Esophagus squamous epithelium (tissue), 5 donors: ENCODE data around the gene BOD1L1. TPM values are rescaled to one million over a fixed set of nuclear protein-coding genes. Genes with fewer than 3 reads are reported as not detected.

Experiments used
- DNase-seq: peaks from one replicate; lab custom pipeline; 2025; lab: John Stamatoyannopoulos, UW
- H3K27ac ChIP-seq, 4 donors: fragments of 200-600 bp; sonication (generic); one replicate each; pipeline ENCODE4 v1.5.1; 2016 to 2019; ENCODE audit warnings: mild to moderate bottlenecking in 1 of 4
- H3K27me3 ChIP-seq, 4 donors: fragments of 200-600 bp; sonication (generic); 1 replicate in 3 of 4; 2 replicates in 1 of 4; pipeline versions ENCODE4 v1.5.1 to v1.6.0; 2017 to 2021; ENCODE audit warnings: antibody characterized with exemption in 1 of 4
- H3K36me3 ChIP-seq, 3 donors: fragments of 200-600 bp; sonication (generic); one replicate each; pipeline ENCODE4 v1.5.1; 2016 to 2019
- H3K4me1 ChIP-seq, 3 donors: fragments of 200-600 bp; sonication (generic); one replicate each; pipeline ENCODE4 v1.5.1; 2017 to 2019
- H3K4me3 ChIP-seq, 4 donors: fragments of 200-600 bp; sonication (generic); 1 replicate in 3 of 4; 2 replicates in 1 of 4; pipeline ENCODE4 v1.5.1; 2016 to 2019; ENCODE audit warnings: mild to moderate bottlenecking in 2 of 4, moderate library complexity in 1 of 4
- H3K9me3 ChIP-seq, 3 donors: fragments of 200-600 bp; sonication (generic); one replicate each; pipeline ENCODE4 v1.5.1; 2016 to 2019
- POLR2A ChIP-seq, 4 donors: fragments of 450-650 bp; IDR thresholded peaks; one replicate each; pipeline ENCODE4 v1.6.1; 2017; ENCODE audit warnings: antibody characterized with exemption in 4 of 4, mild to moderate bottlenecking in 4 of 4, moderate library complexity in 3 of 4
- WGBS, 2 donors: methylation state at CpG; one replicate each; pipeline ENCODE4 v1.1.5; 2018; 5-methylcytosine and 5-hydroxymethylcytosine counted together
- intact Hi-C: fragments of 100-400 bp; cut with DNase I; formaldehyde crosslinking; loops from one replicate; pipeline ENCODE4 v1.15.0; 2022
- total RNA-seq, 4 donors: library from RNA; depleted of rRNA; stranded (reverse); fragments of >200 nt; gene quantifications; one replicate each; pipeline ENCODE4 v1.1.0, GENCODE V29; 2016
- TF ChIP-seq, protein P1 (sequence below), 6 experiments: fragments of 450-650 bp in 4 of 6; fragments of 200-600 bp in 2 of 6; sonication (generic) in 2 of 6; IDR thresholded peaks; one replicate each; pipeline ENCODE4 v1.5.1; 2016 to 2019; ENCODE audit warnings: antibody characterized with exemption in 6 of 6, mild to moderate bottlenecking in 4 of 6, moderate library complexity in 4 of 6
- donor health status: DM: yes; HTN: yes; CAD: no.

BOD1L1 gene
- total RNA-seq, 4 donors from 2014 or later = 15.0 to 37.0 (median 25.6) TPM

DNA sequence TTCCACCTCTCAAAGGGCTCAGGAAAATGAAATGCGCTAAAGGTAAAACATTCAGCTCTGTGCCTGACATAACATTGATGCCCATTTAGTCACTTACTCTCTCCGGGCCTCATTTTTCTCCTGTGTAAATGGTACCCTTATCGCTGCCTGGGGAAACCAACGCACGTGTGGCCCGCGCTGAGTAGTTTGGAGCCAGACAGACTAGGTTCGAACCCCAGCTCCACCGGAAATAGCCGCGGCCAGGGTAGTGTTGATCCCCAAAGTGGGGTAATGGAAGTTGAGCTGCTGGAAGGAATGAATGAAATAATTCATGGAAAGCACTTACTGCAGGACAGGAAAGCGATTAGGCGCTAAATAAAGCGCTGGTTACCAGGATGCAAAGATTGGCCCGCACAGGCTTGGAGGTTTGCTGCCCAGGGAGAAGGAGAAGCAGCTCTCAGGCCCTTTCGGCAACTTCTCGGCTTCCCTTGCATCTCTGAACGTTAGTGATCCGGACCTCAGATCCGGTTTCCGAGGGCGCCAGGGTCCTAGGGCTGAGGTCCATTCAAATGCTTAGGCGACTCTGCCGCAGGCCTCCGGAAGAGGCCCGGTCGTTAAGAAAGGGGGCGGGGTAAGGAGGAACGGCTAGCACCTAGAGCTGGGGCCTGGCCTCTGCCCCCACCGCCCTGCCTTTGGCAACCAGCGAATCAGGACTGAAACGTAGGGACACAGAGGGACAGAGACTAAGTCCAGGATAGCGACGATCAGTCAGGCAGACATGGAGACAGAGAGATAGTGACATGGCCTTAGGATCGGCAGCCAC is 96.5 kb downstream of the BOD1L1 start:
- 21 to 23% methylated on average over 18 to 25 of the region's 35 CpGs for WGBS, 2 donors
- DNase-seq = no peak

DNA sequence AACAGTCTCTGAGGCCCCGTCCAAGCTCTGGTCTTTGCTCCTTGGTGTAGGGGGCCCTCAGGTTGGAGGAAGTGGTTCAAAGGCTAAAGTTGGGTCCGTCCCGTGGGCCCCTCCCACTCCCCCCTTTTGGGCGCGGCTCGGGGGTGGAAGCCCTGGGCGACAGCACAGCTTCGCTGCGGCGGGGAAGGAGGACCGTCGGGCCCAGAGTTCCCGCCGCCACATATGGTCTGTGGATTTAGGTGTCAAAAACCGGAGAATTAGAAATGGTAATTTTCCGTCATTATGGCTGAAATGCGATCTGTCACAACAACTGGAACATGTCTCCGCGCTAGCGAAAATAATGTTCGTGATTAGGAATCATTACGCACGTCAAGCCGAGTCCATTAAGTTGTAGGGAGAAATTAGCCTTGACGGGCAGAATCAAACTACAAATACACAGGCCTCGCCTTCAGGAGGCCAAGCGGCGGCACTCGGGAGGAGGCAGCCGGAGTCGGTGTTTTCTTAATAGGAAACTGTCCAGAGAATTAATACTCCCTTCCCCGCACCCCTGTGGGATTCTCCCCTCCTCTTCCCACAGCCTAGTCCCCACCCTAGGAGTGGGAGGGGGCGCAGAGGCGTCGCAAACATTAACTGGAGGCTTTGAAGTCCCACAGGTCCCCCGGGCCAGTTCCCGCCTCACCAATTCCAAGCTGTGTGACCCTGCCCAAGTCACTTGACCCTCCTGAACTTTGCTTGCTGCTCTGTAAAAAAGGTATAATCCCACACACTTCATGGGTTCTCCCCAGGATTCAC is 98.2 kb downstream of the BOD1L1 start:
- DNase-seq = no peak
- no peaks in the 10 kb centered on the region for H3K36me3 ChIP-seq

More for the DNA sequence above, 96.5 kb downstream of the BOD1L1 start:
- intact Hi-C loops = no loop called here
- Histone ChIP-seq H3K4me3 (no peak overlapping the region), H3K36me3 (no peaks in the 10 kb centered on the region), H3K27me3 (peaks cover 10 to 100% (median 69%) of the 10 kb centered on the region in 4 donors), H3K4me1 (peaks cover 0 to 38% (median 0%) of the 10 kb centered on the region in 3 donors), H3K27ac (no peak overlapping the region), H3K9me3 (no peaks in the 10 kb centered on the region)
- TF ChIP-seq, protein P1, sequence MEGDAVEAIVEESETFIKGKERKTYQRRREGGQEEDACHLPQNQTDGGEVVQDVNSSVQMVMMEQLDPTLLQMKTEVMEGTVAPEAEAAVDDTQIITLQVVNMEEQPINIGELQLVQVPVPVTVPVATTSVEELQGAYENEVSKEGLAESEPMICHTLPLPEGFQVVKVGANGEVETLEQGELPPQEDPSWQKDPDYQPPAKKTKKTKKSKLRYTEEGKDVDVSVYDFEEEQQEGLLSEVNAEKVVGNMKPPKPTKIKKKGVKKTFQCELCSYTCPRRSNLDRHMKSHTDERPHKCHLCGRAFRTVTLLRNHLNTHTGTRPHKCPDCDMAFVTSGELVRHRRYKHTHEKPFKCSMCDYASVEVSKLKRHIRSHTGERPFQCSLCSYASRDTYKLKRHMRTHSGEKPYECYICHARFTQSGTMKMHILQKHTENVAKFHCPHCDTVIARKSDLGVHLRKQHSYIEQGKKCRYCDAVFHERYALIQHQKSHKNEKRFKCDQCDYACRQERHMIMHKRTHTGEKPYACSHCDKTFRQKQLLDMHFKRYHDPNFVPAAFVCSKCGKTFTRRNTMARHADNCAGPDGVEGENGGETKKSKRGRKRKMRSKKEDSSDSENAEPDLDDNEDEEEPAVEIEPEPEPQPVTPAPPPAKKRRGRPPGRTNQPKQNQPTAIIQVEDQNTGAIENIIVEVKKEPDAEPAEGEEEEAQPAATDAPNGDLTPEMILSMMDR (IDR thresholded peaks at IDR 0.05) = no peak
- TF ChIP-seq POLR2A (IDR thresholded peaks at IDR 0.05) = no peak

DNA sequence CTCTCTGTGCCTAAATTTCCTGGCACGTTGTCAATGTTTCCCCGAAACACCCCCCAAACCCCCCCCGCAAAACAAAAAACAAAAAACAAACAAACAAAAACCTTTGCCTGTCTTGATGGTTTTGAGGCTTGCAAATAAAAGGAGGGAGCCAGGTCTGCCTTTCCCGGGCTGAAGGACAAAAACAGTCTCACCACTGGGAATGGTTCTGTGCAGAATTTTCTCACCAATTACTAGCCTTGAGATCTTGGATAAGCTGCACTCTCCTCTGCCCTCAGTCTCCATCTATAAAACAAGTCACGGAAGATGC is 98.8 kb downstream of the BOD1L1 start:
- DNase-seq = no peak
- WGBS, 2 donors = 13% methylated on average over 3 to 5 of the region's 5 CpGs
- H3K36me3 ChIP-seq = peaks cover 0 to 5% (median 0%) of the 10 kb centered on the region in 3 donors
- peaks cover 23 to 100% (median 67%) of the 10 kb centered on the region in 4 donors for H3K27me3 ChIP-seq
- TF ChIP-seq, protein P1 (IDR thresholded peaks at IDR 0.05) = no peak
- TF ChIP-seq POLR2A (IDR thresholded peaks at IDR 0.05) = no peak
- H3K4me3 ChIP-seq = no peak overlapping the region
- H3K4me1 ChIP-seq = peaks cover 0 to 30% (median 0%) of the 10 kb centered on the region in 3 donors
- intact Hi-C loops = no loop called here
- no peak overlapping the region for H3K27ac ChIP-seq
- H3K9me3 ChIP-seq = peaks cover 0 to 14% (median 12%) of the 10 kb centered on the region in 3 donors

More for the DNA sequence above, 98.2 kb downstream of the BOD1L1 start:
- H3K27me3 ChIP-seq = peaks cover 17 to 100% (median 66%) of the 10 kb centered on the region in 4 donors
- no peak for TF ChIP-seq POLR2A (IDR thresholded peaks at IDR 0.05)
- TF ChIP-seq, protein P1 (IDR thresholded peaks at IDR 0.05) = no peak
- no peak overlapping the region for H3K4me3 ChIP-seq
- peaks cover 0 to 32% (median 0%) of the 10 kb centered on the region in 3 donors for H3K4me1 ChIP-seq
- peaks cover 0 to 9% (median 7%) of the 10 kb centered on the region in 3 donors for H3K9me3 ChIP-seq
- no peak overlapping the region for H3K27ac ChIP-seq
- WGBS, 2 donors = 18 to 41% methylated on average over 19 to 25 of the region's 37 CpGs
- intact Hi-C loops = no loop called here

DNA sequence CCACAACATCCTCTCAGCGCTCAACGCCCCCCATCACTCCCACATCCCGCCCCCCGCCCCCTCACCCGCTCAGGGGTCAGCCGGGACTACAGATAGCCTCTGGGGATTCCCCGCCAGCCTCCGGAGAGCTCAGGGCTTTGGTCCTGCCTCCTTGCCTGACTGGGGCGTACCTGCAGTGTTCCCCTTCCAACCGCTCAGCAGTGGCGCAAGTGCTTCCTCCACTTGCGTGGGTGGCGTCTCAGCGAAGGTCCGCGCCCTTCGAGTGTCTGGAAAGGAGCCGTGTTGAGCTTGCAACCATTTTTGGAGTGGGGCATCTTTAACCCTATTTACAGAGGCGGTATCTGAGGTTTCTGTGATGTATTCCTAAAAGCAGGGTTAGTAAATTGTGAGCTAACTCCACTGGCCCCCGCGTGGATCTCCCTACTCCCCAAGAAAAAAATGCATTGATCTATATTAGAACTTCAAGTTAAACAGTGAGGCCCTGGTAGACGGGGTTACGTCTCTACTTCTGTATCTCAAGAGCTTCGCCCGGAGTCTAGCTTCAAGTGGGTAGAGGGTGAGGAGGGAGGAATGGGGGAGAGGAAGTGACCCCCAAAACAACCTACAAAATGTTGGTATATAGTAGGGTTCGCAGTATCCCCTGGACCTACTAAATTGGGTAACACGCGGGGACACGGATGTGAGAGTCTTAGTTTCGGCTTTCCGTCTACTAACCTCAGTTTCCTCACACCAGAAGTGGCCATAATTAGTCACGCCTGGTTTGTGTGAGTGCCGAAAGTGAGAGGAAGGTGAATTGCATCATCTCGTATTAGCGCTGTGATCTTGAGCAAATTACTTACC is 99.3 kb downstream of the BOD1L1 start:
- peaks cover 0 to 20% (median 13%) of the 10 kb centered on the region in 3 donors for H3K9me3 ChIP-seq
- H3K27me3 ChIP-seq = peaks cover 29 to 100% (median 66%) of the 10 kb centered on the region in 4 donors
- intact Hi-C loops = no loop called here
- H3K4me1 ChIP-seq = peaks cover 0 to 32% (median 0%) of the 10 kb centered on the region in 3 donors
- H3K4me3 ChIP-seq = peak overlapping the region in 1 of 4 donors; percentile 1
- no peak overlapping the region for H3K27ac ChIP-seq
- no peak for DNase-seq
- TF ChIP-seq, protein P1 (IDR thresholded peaks at IDR 0.05) = no peak
- no peak for TF ChIP-seq POLR2A (IDR thresholded peaks at IDR 0.05)
- 7 to 9% methylated on average over 16 to 21 of the region's 35 CpGs for WGBS, 2 donors
- H3K36me3 ChIP-seq = peaks cover 0 to 5% (median 0%) of the 10 kb centered on the region in 3 donors
